GM12878 (cell line): ENCODE results near the gene PJA1. TPM values are rescaled to one million over a fixed set of nuclear protein-coding genes. Genes with fewer than 3 reads are reported as not detected.

Experiments
- ATAC-seq: fragments of 200-7000 bp; cut with Tn5 transposase; 3 replicates; pipeline ENCODE4 v1.9.1; 2020; ENCODE audit warnings: mild to moderate bottlenecking, moderate library complexity
- BruUV-seq: library from RNA; stranded (reverse); fragments of 400-500 nt; replicated peaks from 2 replicates; lab custom pipeline; 2021; lab: Mats Ljungman, UMichigan
- CTCF ChIA-PET: fragments of 300-600 bp; sonication (Branson Sonifier 250); formaldehyde crosslinking; extraction: SDS; loops from one replicate; lab custom pipeline; 2021; ENCODE audit warnings: inconsistent platforms; lab: Yijun Ruan, JAX
- POLR2A ChIA-PET: fragments of 350-600 bp; formaldehyde crosslinking; extraction: SDS; loops from one replicate; lab custom pipeline; 2021; ENCODE audit warnings: inconsistent platforms; lab: Charles Lee
- RAD21 ChIA-PET: fragments of 300-600 bp; sonication (Branson Sonifier 250); formaldehyde crosslinking; loops from one replicate; lab custom pipeline; 2023; ENCODE audit warnings: antibody characterized with exemption; ENCODE audit not compliant: unreplicated experiment; lab: Charles Lee
- SMC1A ChIA-PET: fragments of 300-600 bp; sonication (Branson Sonifier 250); formaldehyde crosslinking; loops from one replicate; lab custom pipeline; 2023; ENCODE audit not compliant: unreplicated experiment, uncharacterized antibody; lab: Charles Lee
- DNase-seq: peaks from one replicate; pipeline ENCODE4 v3.0.0-alpha.2; 2011; ENCODE audit warnings: low read depth, low spot score
- FAIRE-seq: peaks from 3 replicates; lab custom pipeline; 2011; peaks lifted over from hg19 to GRCh38; lab: Jason Lieb, UNC
- H2AFZ ChIP-seq: 2 replicates; pipeline ENCODE4 v1.6.0; 2011; ENCODE audit warnings: low read depth, low read length, control low read depth; ENCODE audit not compliant: control insufficient read depth
- H3K27ac ChIP-seq: 2 replicates; pipeline ENCODE4 v1.5.1; 2011; ENCODE audit warnings: control low read depth; ENCODE audit not compliant: control insufficient read depth, insufficient read depth
- H3K27me3 ChIP-seq, 2 experiments: replicated peaks in 1 of 2; 2 replicates each; pipeline versions ENCODE4 v1.6.0 to v1.6.1; 2011; ENCODE audit warnings: low read length in 1 of 2; ENCODE audit not compliant: control insufficient read depth in 2 of 2, insufficient read depth in 2 of 2
- H3K36me3 ChIP-seq, 2 experiments: 2 replicates each; pipeline ENCODE4 v1.5.1; 2011; ENCODE audit warnings: low read length in 1 of 2; ENCODE audit not compliant: control insufficient read depth in 2 of 2, insufficient read depth in 2 of 2
- H3K4me1 ChIP-seq: 2 replicates; pipeline ENCODE4 v1.6.1; 2011; ENCODE audit warnings: mild to moderate bottlenecking, low read length, moderate library complexity, mixed read lengths; ENCODE audit not compliant: control insufficient read depth, insufficient read depth
- H3K4me2 ChIP-seq: 2 replicates; pipeline ENCODE4 v1.6.0; 2011; ENCODE audit warnings: control low read depth; ENCODE audit not compliant: control insufficient read depth, insufficient read depth
- H3K4me3 ChIP-seq: fragments of 200-600 bp; sonication (generic); 2 replicates; pipeline ENCODE4 v1.5.1; 2016
- H3K79me2 ChIP-seq: 2 replicates; pipeline ENCODE4 v1.6.0; 2011; ENCODE audit warnings: low read length; ENCODE audit not compliant: control insufficient read depth, insufficient read depth
- H3K9ac ChIP-seq: 2 replicates; pipeline ENCODE4 v1.8.0; 2011; ENCODE audit warnings: low read length, control low read depth, mixed read lengths; ENCODE audit not compliant: control insufficient read depth, insufficient read depth
- H3K9me3 ChIP-seq: replicated peaks from 3 replicates; pipeline ENCODE4 v1.5.1; 2011; ENCODE audit warnings: mild to moderate bottlenecking, low read length; ENCODE audit not compliant: control insufficient read depth, insufficient read depth
- H4K20me1 ChIP-seq: 2 replicates; pipeline ENCODE4 v1.6.0; 2011; ENCODE audit not compliant: control insufficient read depth, insufficient read depth
- CHD2 ChIP-seq: IDR thresholded peaks from 2 replicates; pipeline ENCODE4 v1.6.1; 2011; ENCODE audit warnings: low read depth, low read length, improper control_type of control experiment, borderline replicate concordance
- JUNB ChIP-seq: IDR thresholded peaks from 2 replicates; pipeline ENCODE4 v1.6.1; 2016; ENCODE audit warnings: antibody characterized with exemption, mild to moderate bottlenecking
- MYB ChIP-seq: fragments of 150-350 bp; IDR thresholded peaks from 2 replicates; pipeline ENCODE4 v1.6.1; 2014; ENCODE audit warnings: mild to moderate bottlenecking, low read depth, low read length, borderline replicate concordance
- SMARCA5 ChIP-seq: fragments of 450-650 bp; IDR thresholded peaks from 2 replicates; pipeline ENCODE4 v1.6.1; 2017; ENCODE audit warnings: mild to moderate bottlenecking
- SUZ12 ChIP-seq: fragments of 200-600 bp; sonication (generic); IDR thresholded peaks from one replicate; pipeline ENCODE4 v1.6.1; 2018; ENCODE audit warnings: antibody characterized with exemption, mild to moderate bottlenecking; ENCODE audit not compliant: unreplicated experiment
- YBX1 ChIP-seq: fragments of 450-650 bp; IDR thresholded peaks from 2 replicates; pipeline ENCODE4 v1.6.1; 2016; ENCODE audit warnings: antibody characterized with exemption
- WGBS: methylation state at CpG from one replicate; pipeline ENCODE4 v1.1.6; 2016; ENCODE audit warnings: low lambda C conversion rate; ENCODE audit not compliant: insufficient replicate concordance, insufficient coverage; ENCODE audit errors: missing lambda C conversion rate; 5-methylcytosine and 5-hydroxymethylcytosine counted together
- in situ Hi-C: fragments of 300-500 bp; cut with MboI; formaldehyde crosslinking; loops from 9 replicates; pipeline ENCODE4 v1.14.3; 2018; ENCODE audit warnings: mixed read lengths
- intact Hi-C: fragments of 100-400 bp; cut with micrococcal nuclease; formaldehyde crosslinking; loops from one replicate; pipeline ENCODE4 v1.14.2; 2022; ENCODE audit not compliant: unreplicated experiment
- polyA plus RNA-seq, 11 experiments: library from polyadenylated mRNA; depleted of rRNA in 4 of 11; unstranded in 6 of 11; stranded (reverse) in 5 of 11; fragments of >200 nt; fragmentation: Nextera tagmentation in 4 of 11; fragmentation: Illumina TruSeq in 1 of 11; extraction: Ambion mirVana in 4 of 11; extraction: Trizol in 1 of 11; gene quantifications; 1 replicate in 1 of 11; 2 replicates in 10 of 11; pipeline versions ENCODE4 v1.2.1 to v1.2.3, GENCODE V29; 2011 to 2016; ENCODE audit warnings: inconsistent platforms in 2 of 11, missing spikeins in 2 of 11, low read depth in 1 of 11
- total RNA-seq, 4 experiments: library from RNA; depleted of rRNA in 3 of 4; stranded (reverse); fragments of >200 nt in 3 of 4; fragmentation: Illumina TruSeq in 1 of 4; extraction: Trizol in 1 of 4; gene quantifications; 2 replicates each; pipeline versions ENCODE4 v1.2.1 to v1.2.3, GENCODE V29; 2013 to 2021
- TF ChIP-seq, protein P1 (sequence below): fragments of 450-650 bp; IDR thresholded peaks from 2 replicates; pipeline ENCODE4 v1.6.1; 2017; ENCODE audit warnings: antibody characterized with exemption, mild to moderate bottlenecking, moderate library complexity

The PJA1 gene
- total and polyA plus RNA-seq, 10 of the 15 experiments (the other 5 are each of a cell fraction or from before 2014, with no cell fraction given): 5.2 to 19.5 (median 10.8) TPM

DNA sequence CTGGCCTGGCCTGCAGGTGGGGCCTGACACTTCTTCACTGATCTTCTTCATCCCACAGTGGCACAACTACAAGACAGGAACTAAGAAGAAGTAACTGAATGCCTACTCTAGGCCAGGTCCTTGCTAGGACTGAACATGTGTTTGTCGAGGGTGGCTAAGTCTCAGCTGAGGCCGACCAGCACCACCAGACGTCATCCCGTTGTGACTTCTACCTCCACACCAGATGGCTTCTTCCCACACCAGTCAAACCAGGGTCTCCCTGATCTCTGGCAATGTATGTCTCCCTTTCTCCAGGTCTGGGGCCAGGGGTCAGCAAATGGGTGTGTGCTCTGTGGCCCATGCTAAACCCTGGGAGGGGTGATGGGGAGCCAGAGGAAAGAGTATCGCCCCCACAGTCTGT lies 40.2 kb downstream of the PJA1 start:
- ChIA-PET POLR2A (no interaction called here), SMC1A (no interaction called here), RAD21 (no interaction called here), CTCF (interaction anchor here (1.5 kb wide), 1 partner anchor 298 kb away, joined by 3 read pairs; no protein-coding TSS in a partner anchor)
- ATAC-seq (no peak), FAIRE-seq (no peak), DNase-seq (no peak)
- Histone ChIP-seq H3K9me3 (no peaks in the 10 kb centered on the region), H3K4me2 (no peak overlapping the region), H3K4me1 (no peaks in the 10 kb centered on the region), H2AFZ (no peak overlapping the region), H4K20me1 (no peaks in the 10 kb centered on the region), H3K27ac (no peak overlapping the region), H3K4me3 (no peak overlapping the region), H3K36me3 (no peaks in the 10 kb centered on the region), H3K9ac (no peak overlapping the region), H3K27me3 (peaks cover 0 to 2% of the 10 kb centered on the region in 2 experiments; a peak in 2 of 4 replicates), H3K79me2 (no peaks in the 10 kb centered on the region)
- 39% methylated on average over 5 of the region's 5 CpGs for WGBS
- in situ Hi-C loops: no loop called here
- intact Hi-C loops: loop anchor here (10.0 kb wide), 1 partner anchor 300 kb away; the partner anchor contains the start of gene EFNB1
- TF ChIP-seq JUNB (no peak), MYB (no peak), YBX1 (no peak), SMARCA5 (no peak), CHD2 (no peak), SUZ12 (no peak)
- TF ChIP-seq, protein P1, sequence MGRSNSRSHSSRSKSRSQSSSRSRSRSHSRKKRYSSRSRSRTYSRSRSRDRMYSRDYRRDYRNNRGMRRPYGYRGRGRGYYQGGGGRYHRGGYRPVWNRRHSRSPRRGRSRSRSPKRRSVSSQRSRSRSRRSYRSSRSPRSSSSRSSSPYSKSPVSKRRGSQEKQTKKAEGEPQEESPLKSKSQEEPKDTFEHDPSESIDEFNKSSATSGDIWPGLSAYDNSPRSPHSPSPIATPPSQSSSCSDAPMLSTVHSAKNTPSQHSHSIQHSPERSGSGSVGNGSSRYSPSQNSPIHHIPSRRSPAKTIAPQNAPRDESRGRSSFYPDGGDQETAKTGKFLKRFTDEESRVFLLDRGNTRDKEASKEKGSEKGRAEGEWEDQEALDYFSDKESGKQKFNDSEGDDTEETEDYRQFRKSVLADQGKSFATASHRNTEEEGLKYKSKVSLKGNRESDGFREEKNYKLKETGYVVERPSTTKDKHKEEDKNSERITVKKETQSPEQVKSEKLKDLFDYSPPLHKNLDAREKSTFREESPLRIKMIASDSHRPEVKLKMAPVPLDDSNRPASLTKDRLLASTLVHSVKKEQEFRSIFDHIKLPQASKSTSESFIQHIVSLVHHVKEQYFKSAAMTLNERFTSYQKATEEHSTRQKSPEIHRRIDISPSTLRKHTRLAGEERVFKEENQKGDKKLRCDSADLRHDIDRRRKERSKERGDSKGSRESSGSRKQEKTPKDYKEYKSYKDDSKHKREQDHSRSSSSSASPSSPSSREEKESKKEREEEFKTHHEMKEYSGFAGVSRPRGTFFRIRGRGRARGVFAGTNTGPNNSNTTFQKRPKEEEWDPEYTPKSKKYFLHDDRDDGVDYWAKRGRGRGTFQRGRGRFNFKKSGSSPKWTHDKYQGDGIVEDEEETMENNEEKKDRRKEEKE: no peak
- no TSS peak for BruUV-seq
